HG02763 (cell line): ENCODE data around the gene ZBTB5.

Source experiments
- ATAC-seq: cut with Tn5 transposase; IDR thresholded peaks from one replicate; pipeline ENCODE4 v1.9.1; 2021; ENCODE audit warnings: mild to moderate bottlenecking, moderate library complexity; ENCODE audit not compliant: unreplicated experiment

The ZBTB5 gene

GRCh38 chr9:37453827-37454226, 11.4 kb downstream of the ZBTB5 start:
- no peak for ATAC-seq

GRCh38 chr9:37452611-37453010, 12.6 kb downstream of the ZBTB5 start:
- ATAC-seq, result no peak

GRCh38 chr9:37451628-37452027, 13.6 kb downstream of the ZBTB5 start:
- no peak for ATAC-seq

GRCh38 chr9:37449862-37450632, 15.2 kb downstream of the ZBTB5 start:
- no peak for ATAC-seq

- ATAC-seq, result no peak
Observed at GRCh38 chr9:37447111-37447510, 18.1 kb downstream of the ZBTB5 start.

GRCh38 chr9:37446401-37446800, 18.8 kb downstream of the ZBTB5 start:
- ATAC-seq, result no peak

GRCh38 chr9:37445832-37446231, 19.4 kb downstream of the ZBTB5 start:
- ATAC-seq, result no peak

- no peak for ATAC-seq
Observed at GRCh38 chr9:37444890-37445289, 20.4 kb downstream of the ZBTB5 start.

- no peak for ATAC-seq
Observed at GRCh38 chr9:37443566-37443965, 21.7 kb downstream of the ZBTB5 start.

GRCh38 chr9:37442556-37442955, 22.7 kb downstream of the ZBTB5 start:
- no peak for ATAC-seq

- no peak for ATAC-seq
Observed at GRCh38 chr9:37441776-37442370, 23.4 kb downstream of the ZBTB5 start.

GRCh38 chr9:37438359-37438758, 26.9 kb downstream of the ZBTB5 start:
- ATAC-seq, result no peak

GRCh38 chr9:37437621-37438020, 27.6 kb downstream of the ZBTB5 start:
- no peak for ATAC-seq

GRCh38 chr9:37437010-37437409, 28.2 kb downstream of the ZBTB5 start:
- ATAC-seq, result no peak

- no peak for ATAC-seq
Observed at GRCh38 chr9:37436540-37436939, 28.7 kb downstream of the ZBTB5 start.

GRCh38 chr9:37433867-37434371, 31.3 kb downstream of the ZBTB5 start:
- no peak for ATAC-seq

- ATAC-seq, result no peak
Observed at GRCh38 chr9:37432020-37432419, 33.2 kb downstream of the ZBTB5 start.

GRCh38 chr9:37430841-37431597, 34.2 kb downstream of the ZBTB5 start:
- no peak for ATAC-seq

- ATAC-seq, result no peak
Observed at GRCh38 chr9:37429441-37430285, 35.6 kb downstream of the ZBTB5 start.

- no peak for ATAC-seq
Observed at GRCh38 chr9:37428345-37428744, 36.9 kb downstream of the ZBTB5 start.

GRCh38 chr9:37426846-37427245, 38.4 kb downstream of the ZBTB5 start:
- no peak for ATAC-seq
